A172 (cell line): ENCODE data around the gene RBMS1. TPM values are rescaled to one million over a fixed set of nuclear protein-coding genes. Genes with fewer than 3 reads are reported as not detected.

Source experiments
- DNase-seq: peaks from one replicate; pipeline ENCODE4 v3.0.0-alpha.2; 2015; ENCODE audit warnings: low spot score
- total RNA-seq: library from RNA; depleted of rRNA; stranded (reverse); fragments of >200 nt; shearing (Covaris generic); gene quantifications from 2 replicates; pipeline ENCODE4 v1.2.3, GENCODE V29; 2014

The RBMS1 gene
- total RNA-seq, 1 experiment from 2014 or later = 83.7 TPM

DNA sequence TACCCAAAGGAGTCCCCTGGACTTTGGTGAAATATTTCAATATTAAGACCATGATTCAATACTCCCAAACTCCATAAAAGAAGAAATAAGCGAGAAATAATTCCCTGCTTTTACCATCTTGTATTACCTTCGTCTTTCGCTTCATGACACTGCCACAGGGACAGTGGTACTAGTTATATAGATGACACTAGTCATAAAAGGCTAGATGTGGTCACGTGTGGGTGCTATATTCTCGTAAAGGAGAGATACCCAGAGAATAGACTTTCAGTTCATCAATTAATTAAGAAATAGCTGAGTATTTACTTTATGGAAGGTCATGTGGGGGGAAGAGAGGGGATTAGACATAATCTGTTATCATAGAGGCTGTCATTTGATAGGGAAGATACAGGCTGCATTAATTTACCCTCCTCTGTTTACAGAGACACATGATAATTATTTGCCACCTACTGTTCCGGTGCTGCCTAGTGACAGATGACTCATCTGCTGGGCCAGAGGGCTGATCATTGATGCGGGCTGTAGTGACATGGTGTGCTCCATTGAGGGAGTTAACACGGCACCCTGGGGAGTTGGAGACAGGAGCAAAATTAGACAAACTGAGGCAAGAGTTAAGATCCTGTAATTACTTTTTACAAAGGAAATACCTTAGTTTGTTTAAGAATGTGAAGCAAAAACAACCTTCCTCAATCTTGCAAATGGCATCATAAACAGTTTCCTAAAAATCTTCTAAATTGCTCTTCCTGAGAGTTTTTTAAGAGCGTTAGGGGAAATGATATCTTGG lies 215.3 kb downstream of the RBMS1 start:
- DNase-seq = no peak

DNA sequence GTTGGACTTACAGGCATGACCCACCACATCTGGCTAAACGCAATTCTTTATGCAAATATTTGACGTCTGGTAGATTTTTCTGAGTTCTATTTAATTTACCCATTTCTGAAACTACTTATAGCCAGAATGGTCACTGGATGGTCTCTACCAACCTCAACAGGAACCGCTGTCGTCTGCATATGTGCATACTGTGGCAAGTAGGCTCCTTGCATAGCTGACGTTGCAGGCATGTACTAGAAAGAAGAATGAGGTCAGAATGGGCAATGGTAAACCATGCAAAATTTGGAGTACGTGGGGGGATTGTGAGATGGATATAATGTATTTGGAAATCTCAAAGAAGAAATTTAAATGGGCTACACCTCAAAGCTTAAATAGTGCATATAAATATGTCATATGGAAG lies 216.5 kb downstream of the RBMS1 start:
- DNase-seq = no peak

DNA sequence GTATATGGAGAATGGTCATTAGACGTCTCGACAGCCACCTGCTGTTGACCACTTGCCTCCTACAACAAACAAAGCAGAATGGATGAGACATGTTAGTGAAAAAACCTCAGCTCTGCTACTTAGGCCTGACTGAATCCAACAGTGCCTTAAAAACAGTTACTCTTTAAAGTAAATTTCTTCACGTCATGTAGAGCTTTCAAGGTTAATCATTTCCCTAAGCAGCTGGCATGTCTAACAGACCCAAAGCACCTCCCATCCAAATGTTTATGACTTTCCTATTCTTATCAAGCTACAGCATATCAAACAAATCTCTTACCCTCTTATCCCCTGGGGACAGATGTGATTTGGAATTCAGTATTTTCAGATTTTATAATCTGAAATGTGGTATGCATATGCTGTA lies 218.0 kb downstream of the RBMS1 start:
- DNase-seq = no peak

DNA sequence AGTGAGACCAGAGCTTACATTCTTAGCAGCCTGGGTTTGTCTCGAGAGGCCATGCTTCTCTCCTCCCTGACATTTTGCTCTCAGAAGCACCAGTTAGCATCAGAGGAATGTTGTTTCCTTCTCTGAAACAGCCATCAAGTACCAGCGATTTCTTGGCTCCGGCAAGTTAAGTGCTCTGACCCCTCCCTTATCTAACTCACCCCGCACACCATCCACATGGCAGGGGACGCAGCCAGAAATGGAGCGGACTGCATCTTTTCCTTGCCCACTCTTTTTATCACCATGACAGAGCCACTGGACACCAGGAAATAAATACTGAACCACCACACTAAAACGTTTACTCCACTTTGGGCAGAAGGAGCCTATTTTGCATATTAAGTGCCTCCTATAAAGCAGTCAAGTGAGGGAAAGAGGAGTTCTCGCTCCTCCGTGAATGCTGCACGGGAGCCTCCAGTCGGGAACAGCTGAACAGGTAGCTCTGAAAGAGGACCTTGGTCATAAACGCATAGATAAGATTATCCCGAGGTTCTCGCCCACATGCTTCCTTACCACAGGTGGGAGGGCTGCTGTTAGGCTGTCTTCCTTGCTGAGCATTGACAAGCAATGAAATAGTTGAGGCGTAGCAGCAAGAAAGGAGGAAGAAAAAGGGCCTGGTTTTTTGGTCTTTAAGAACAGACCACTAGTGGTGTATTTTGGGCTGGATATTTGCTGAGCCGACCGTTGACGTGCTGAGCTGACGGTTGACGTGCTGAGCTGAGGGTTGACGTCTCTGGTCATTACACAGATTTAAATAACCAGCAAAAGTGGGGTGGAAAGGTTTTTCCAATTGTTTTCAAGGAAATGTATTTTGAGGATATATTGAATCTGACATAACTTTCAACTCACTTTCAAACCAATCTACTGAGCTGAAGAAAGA lies 222.2 kb downstream of the RBMS1 start:
- no peak for DNase-seq

DNA sequence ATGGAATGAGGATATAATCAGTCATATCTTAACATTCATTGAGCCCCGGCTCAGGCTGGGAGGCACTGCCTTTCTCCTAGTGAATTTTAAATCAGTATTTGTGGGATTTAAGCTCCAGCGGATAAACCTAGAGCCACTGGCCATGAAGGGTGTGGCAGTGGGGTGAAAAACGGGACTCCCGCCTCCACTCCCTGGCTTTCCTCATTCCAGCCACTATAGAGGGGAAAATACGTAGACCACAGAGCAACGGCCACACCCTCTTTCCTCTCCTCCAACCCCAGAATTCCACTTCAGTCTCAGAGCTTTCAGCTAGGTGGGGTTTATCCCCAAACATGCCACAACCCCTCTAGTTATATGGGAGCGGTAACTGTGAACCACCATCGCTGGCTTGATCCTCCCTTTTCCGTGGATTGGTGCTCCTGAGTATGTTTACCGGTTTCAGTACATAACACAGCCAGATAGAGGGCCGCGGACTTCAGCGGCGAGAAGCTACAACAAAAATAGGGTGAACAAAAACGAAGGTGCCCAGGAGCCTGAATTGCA lies 223.0 kb downstream of the RBMS1 start:
- peak; percentile 90 for DNase-seq

DNA sequence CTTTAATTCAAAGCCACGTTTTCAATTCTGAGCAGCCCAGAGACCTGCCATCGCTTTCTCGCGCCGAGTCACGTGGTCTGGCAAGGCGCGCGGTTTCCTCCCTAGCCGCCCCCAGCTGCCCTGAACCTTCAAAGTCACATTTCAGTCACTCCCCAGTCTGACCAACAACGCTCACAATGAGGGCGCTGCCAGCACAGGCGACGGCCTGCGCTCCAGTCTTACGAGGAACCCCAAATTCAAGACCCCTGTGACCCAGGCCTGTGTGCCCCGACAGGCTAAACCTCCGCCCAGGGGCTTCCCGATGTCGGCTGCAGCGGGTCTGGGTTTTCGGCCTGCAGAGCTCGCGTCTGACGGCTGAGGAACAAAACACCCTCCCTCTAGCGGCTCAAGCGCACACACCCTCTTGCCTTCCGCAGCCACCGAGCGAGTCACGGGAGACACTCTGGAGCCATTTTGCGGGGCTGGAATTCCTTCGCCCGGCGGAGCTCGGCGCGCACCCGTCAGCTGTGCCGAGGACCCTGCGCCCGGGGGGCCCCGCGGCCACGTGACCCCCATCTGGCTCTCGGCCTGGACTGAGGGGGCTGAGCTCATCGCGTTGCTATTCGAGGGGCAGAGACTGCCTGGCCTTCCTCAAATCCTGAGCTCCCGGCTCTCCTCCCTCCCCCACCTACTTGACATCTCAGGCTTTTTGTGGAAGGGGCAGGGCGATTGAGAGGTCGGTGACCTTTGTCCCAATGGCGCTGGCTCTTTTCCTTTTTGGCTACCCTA lies 223.6 kb downstream of the RBMS1 start:
- DNase-seq = peak; percentile 94

DNA sequence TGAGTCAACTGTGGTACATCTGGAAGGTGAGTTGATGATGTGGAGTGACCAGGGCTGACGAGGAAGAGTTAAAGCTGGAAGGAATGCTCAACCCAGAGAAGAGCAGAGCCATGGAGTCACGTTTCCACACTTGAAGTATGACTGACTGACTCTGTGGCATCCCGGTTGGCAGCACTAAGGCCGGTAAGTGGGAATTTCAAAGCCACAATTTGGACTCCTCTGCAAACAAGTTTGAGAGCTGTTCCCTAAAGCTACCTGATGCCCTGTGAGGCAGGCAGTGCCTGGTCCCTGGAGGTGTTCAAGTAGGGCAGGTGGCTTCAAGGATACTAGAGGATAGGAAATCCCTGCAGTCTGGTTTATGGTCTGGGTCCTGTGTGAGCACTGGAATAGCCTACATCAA lies 224.2 kb downstream of the RBMS1 start:
- no peak for DNase-seq

DNA sequence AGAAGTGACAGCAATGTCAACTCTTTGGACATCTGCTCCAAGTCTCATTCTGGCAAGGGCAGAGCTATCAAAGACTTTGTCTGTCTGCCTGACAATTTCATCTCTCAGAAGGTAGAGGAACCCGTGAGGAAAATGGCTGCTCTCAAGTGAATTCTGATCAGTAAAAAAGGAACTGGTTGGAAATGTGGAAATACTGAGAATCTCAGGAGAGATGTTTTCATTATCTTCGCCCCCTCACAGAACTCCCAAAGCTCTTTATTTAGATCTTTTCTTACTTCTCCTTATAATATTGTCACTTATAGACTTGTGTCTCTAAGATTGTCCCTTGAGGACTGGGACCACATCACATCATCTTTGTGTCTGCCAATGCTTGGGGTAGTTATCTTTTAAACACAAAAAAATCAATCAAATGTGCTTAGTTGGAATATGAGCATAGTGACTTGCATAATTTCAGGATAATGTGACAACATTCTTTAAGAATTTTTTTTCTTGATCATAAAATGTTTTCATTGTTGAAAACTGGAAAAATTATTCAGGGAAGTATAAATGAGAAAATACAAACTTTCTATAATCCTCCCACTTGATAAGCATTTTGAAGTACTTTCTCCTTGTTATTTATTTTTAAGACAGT lies 225.3 kb downstream of the RBMS1 start:
- no peak for DNase-seq

DNA sequence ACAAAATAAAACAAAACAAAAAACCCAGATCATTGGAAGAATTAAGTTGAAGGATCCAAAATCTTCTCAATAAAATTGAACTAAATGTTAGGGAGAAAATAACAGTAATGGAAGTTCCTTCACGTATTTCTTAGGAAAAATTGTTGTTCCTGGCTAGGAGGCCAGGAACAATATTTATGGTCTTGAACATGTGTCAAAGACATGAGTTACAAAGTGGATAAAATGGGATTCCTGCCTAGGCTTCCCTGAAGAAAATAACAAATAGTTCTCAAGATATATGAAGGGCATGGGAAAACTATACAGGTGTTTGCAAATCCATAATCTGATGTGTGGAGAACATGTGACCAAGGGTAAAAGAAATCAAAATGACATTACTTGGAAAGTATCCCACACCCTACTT lies 225.9 kb downstream of the RBMS1 start:
- no peak for DNase-seq

DNA sequence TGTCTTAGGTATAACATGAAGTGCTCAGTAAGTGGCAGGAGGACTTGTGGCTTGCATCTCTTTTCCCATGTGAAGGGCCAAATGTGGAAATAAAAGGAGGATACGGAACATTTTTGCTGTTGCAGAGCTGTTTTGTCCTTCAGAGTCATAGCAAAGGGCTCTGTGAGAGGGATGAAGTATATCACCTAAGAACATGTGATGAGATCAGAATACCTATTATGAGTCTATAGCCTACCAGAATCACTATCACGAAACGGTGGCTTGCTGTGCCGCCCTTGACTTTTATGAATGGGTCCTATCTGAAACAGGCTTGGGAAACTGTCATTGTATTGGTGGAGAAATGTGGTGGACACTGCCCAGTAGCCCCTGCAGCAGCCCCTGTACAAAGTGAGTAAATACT lies 226.6 kb downstream of the RBMS1 start:
- DNase-seq = no peak

DNA sequence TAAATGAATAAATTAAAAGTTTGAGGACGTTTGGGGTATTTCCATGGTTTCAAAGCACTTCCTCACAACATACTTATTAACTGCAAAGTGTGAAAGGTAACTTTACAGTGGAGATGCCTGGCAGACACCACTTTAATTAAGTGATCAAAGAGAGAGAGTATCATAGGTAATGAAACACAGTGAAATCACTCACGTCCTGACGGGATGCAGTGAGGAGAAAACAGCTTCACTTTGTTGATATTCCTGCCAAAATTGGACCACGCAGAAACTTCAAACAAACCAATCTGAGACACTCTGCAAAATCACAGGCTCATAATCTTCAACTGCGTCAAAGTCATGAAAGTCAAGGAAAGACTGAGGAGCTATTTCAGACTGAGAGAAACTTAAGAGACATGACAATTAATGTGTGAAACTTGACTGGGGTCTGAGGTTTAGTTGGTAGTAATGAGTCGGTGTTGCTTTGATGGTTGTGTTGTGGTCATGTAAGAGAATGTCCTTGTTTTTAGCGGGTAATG lies 227.5 kb downstream of the RBMS1 start:
- no peak for DNase-seq

DNA sequence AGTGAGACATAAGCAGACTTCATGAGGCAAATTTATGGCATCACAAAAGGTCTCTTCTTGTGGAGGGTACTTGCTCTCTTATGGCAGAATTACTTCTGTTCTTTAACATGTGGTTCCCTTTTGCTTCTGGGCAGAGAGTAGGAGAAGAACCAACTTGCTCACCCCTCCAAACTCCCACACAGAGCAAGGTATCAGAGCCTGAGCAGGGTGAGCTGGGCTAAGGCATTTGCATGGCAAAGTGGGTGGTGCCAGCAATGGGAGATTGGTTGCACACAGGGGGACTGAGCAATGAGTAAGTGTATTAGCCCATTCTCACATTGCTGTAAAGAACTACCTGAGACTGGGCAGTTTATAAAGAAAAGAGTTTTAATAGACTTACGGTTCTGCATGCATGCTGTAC lies 229.3 kb downstream of the RBMS1 start:
- DNase-seq = no peak

DNA sequence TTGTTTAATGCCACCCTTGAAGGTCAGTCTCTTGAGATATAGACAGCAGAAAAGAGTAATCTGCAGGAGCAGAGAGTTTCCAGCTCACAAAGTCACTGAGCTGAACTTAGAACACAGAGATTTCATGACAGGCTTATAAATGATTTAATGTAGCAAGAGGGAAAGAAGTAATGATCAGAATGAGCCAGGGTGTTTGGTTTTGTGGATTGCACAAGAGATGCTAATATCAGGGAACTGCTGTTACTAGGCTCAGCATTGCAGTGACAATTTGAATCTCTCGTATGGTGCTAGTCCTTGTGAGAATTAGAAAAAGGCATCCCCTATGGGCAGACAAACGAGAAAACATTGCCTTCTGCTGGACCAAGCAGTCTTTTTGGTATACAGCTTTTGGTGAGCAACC lies 231.9 kb downstream of the RBMS1 start:
- no peak for DNase-seq

DNA sequence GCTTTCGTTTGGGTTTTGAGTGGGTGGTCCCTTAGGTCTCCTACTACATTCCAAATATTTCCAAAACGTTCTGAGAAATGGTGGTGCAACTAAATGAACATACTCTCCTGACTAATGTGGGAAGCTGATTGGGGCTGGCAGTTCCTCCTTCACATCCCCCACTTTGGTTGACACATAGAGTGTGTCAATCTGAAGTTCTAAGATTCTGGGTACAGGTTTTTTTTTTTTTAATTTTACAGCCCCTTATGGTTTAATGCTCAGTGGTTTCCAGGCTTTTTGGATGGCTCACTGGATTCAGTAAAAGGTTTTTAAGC lies 235.2 kb downstream of the RBMS1 start:
- no peak for DNase-seq

DNA sequence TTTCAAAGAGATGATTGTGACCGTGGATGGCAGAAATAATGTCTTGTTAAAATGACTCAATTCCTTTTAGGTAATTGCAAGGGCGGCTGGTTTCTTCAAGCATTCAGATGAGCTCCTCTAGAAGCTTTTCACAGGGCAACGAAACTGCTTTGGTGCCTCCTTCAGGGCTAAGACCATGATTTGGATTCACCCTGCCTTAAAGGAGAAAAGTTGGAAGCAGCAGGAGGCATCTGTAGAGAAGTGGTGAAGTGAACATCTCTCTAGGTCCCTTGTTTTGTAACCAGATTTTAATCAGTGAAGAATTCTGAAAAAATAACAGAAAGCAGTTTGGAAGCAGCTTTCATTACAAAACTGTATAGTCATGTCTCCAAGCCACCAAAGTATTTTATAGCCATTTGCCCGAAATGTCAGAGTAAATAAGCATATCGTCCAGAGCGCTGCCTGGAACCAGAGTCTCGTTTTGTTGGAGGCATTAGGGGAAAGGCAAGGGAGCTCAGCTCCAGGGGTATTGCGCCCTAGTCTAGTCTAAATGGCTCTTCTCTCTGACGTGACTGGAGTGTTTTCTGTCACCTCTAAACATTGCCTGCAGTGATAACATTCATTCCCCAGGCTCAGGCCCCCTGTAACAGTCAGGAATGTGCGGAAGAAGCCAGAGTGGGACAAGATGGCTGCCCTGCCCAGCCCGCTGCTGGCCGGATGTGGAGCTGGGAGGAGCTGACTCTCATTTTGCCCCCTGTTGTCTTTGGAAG lies 235.7 kb downstream of the RBMS1 start:
- DNase-seq = peak; percentile 57

DNA sequence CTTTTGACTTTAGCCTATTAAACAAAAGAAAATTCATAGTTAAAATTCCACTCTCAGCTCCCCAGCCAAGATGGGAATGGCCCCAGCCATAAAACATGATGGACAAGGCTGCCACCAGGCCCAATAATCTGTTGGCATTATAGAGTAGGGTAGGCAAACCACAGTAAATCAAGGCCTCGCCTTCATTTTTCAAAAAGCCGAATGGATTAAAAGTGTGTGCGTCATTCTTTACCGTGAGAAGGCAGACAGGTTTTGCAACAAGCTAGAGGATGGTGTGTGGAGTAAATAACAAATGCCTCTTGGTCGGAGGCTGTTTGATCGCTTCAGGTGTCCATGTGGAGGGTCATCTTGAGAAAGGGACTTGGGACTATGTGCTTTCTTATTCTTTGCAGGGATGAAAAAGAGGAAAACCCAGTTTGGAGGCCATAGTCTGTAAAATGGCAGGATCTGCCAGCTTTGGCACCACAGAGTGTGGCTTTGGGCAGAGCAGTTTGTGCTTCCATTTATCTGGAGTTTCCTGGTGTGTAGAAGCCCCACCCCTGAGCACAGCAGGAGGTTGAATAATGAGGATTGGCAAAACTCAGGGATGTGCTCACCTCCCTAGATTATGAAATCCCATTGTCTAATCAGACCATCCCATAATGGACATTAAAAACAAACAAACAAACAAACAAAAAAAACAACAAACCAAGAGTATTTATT lies 236.4 kb downstream of the RBMS1 start:
- DNase-seq = peak; percentile 91

DNA sequence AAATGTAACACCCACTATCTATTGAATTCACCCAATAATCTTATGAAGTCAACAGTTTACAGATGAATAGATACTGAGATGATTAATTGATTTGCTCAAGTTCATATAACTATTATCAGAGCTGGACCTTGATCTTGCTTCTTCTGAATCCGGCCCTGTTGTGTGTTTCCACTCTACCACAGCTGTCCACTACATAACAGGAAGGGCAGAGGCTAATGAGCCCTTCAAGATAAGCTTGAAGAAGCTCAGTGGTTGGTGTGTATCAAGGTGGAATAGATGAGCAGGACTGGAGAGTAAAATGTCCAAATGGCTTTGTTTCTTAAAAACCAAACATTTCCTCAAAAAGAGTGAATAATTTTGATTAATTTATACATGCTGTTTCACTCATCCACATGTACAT lies 237.1 kb downstream of the RBMS1 start:
- DNase-seq = peak; percentile 55

DNA sequence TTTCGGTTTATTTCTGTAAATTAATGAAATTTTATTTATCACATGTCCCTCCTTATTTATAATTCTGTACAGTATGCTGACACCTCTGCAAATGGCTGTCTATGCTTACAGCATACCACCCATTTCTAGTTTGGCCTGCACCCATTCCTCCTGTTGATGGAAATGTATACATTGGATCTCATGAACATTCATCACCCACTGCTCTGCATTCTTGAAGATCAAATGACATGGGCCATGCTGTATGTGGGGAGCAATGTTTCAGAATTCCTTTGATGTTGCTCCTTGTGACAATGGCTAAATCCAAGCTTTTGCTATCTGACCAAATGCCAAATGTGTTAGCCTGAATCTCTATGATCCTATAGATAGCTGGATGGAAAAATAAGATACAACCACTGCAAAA lies 238.2 kb downstream of the RBMS1 start:
- DNase-seq = no peak

DNA sequence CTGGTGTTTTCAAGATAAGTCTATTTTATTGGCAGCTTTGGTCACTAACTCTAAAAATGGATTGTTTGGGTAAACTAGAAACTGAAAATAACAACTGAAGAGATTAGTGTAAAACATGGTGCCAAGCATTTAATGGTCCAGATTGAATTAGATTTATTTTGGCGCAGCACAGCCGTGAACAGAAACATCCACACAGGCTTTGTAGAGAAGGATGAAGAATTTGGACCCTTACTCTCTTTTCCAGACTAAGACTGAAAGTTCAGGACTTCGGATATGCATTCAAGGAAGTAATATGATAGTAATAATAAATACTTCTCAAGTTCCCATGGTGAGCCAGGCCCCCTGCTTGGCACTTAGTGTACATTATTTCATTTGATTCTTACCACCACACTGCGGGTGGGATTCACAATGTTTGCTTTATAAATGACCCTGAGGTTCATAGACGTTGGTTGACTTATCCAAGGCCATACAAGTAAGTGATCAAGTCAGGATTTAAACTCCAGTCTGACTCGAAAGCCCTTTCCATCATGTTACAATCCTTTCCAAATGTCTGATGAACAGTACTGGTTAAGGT lies 239.3 kb downstream of the RBMS1 start:
- no peak for DNase-seq
